Activated T-cell treated with anti-CD3 and anti-CD28 coated beads for 24 hours (primary cell): ENCODE data around the gene ENAH.

Experiments used
- DNase-seq: peaks from one replicate; pipeline ENCODE4 v3.0.0-alpha.2; 2020; ENCODE audit warnings: low read depth

The ENAH gene

DNA sequence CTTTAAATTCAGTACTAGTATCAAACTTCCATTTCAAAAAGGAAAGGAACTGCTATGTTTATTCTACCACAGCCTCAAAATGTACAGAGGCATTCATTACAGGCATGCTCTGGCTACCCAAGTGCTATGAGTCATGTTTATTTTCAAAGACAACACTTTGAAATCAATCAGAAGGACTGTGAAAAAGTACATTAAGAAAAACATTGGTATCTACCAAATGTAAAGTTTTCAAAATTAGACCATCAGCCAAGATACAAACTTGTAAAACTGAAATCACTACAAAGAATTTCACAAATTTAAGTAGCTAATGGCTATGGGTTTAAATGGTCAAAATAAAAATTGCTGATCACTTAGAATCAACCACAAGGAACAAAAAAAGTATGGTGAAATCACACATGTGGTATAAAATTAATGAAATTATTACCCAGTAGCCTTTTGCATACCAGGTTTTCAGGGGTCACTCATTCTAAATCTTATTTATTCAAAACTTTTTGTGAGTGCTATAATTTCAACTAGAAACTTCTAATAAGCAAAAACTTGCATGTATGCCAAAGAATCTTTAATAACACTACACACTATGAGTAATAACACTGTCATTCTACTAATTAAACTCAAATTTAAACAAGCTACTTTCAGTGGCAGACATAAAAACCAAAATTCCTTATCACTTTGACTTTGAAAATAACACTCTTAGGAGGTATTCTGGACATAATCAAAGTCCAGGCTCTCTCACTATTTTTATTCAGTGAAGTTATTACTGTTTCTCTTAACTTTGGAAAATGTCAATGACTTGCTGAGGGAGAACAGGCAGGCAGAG, 49.2 kb downstream of the ENAH start:
- no peak for DNase-seq

DNA sequence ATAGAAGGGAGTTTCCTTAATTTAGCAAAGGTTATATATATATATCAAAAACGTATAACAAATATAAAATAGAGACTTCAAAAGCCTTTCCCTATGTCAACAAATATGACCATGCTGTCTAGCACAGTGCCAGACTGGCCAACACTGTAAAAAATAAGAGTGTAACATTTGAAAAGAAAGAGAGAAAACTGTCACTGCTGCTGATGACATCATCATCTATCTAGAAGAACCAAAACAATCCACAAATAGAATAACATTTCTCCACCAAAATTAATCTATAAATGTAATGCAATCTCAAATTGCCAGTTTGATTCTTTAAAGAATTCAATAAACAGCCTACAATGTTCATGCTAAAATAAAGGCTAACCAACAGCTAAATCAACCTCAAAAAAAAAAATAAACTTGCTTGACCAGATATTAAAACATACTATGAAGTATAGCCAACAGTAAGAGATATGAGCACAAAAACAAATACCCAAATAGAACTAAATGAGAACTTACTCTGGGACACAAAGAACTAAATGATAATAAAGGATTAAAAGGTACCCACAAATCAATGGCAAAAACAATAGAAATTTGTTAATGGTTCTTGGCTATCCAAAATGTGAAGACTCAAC, 50.2 kb downstream of the ENAH start:
- DNase-seq = no peak

DNA sequence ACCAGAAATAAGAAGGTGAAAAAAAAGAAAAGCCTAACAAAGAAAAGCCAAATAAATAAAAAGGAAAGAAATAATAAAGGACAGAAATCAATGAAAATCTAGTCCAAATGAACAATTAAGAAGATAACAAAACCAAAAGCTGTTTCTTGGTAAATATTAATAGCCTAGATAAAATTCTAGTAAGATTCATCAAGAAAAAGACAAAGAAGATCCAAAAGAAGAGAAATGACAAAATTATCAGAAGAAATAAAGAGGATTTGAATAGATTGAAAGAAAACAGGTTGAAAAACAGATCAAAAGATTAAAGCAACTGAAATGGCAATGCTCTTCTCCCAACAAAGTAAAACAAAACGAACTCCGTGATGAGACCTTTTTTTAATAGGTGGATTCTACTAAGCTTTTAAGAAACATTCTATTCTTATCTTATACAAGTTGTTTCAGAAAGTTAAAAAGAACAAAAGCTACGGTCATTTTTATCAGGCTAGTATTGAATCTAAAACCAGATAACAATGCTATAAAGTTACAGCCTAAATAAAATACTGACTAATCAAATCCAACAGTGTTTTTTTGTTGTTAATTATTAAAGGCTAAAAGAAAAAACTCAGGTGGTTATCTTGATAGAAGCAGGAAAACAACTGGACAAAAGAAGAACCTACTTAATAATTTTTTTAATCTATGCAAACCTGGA, 50.9 kb downstream of the ENAH start:
- no peak for DNase-seq

DNA sequence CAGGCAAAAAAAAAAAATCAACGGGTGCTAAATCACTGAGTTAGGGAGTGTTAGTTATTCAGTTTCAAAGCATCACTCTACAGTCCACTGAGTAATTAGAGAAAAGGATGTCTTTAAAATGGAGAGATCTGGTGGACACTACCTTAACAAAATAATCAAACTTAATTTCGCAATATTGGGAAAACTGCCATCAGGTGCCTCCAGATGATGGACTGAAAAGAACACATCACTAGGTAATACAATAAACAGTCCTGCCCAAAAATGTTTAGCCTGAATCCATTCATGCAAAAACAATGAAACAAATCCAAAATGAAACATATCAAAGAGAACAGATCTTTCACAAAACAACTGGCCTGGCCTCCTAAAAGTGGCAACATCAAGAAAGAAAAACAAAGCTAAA, 54.1 kb downstream of the ENAH start:
- DNase-seq = no peak

DNA sequence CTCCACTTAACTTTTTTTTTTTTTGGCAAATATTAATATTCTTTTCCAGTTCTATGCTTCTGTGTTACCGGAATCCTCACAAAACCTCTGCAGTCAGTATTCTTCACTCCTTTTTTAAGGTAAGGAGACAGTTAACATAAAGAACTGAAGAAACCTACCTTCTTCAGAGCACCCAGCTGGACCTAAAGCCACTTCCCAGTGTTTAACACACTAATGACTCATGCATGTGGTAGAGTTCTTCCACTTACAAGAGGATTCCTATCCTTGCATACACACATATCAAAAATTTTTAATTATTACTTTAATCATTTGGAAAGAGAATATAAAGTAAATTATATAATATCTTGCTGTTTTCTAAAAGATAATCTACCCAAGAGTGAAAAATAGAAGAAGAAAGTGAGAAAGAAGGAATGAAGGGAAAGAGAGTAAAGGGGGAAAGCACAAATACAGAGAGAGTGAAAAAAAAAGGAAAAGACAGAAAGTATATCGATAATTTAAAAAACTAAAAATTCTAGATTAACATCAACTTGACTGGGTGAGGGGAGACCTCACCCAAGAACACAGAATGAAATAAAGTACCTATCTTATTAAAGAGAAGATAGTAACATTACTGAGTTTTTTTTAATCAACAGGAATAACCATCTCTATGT, 54.9 kb downstream of the ENAH start:
- DNase-seq = no peak

DNA sequence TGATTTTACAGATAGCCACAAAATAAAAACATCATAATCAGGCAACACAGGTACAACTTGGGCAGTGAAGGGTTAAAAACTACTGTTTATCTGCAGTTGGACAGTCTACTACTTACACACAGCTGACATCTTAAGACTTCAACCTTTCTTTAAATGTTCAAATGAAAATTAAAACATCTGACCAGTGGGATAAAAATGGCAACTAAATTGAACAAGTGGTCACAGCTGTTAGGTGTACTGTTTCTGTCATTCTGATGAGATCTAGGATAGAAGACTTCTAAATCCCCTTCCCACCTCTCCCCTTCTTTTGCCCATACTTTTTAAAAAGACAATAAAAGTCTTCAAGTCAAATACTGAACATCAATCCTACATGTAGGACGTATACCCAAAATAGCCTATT, 56.2 kb downstream of the ENAH start:
- no peak for DNase-seq

DNA sequence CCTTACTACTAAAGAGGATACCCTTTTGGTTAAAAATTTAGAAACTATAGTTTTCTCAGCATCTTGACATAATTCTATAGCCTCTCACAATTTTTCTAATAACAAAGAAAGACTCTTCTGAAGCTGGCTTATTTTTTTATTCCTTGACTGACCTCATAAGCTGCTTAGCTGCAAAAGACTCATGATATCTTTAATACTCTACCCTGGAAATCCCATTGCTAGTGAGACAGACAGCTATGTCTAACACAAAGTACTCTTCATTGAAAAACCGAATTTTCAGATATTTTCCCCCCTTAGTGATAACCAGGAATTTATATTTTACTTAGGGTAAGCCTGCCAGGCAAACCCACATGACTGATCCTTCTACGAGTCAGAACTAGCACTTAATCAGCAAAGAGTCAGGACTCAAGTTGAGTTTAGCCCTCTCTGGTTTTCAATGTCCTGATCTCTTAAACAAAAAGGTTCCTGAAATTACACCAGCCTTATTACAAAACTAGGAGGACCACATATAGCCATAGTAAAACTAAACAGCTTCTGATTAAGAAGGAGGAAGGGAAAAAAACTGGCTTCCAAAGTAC, 56.9 kb downstream of the ENAH start:
- no peak for DNase-seq

DNA sequence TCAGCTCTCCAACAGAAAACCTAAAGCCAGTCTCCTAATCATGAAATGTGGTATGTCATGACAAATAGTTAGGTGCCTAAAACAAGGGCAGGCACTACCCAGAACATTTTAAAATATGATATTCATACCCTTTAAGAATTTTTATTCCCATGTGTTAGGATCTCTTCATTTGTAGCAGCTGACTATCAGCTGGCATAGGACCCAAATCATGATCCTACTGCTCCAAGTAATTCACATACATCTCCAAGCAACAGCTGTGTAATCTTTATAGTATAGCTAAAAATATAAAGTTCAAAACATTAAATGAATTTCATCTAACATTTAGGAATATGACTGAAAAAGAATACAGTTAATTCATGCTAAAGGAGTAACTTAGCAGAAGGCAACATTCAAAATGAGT, 57.5 kb downstream of the ENAH start:
- DNase-seq = no peak

DNA sequence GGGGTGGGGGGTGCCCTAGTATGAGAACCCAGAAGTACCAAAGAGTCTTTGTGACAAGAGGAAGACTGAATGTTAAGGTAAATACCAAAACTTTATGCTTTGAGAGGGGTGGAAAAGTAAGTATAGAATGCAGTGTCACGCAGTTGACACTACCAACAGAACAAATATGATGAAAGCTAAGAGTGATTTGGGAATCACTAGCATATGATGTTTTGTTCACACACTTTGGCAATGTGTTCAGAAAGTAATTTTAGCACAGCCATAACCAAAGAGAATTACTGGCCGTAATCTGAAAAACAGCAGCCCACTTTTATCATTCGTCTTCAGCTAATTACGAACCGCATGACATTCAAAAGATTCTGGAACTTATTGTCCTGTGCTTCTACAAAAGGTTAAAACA, 59.5 kb downstream of the ENAH start:
- DNase-seq = no peak

DNA sequence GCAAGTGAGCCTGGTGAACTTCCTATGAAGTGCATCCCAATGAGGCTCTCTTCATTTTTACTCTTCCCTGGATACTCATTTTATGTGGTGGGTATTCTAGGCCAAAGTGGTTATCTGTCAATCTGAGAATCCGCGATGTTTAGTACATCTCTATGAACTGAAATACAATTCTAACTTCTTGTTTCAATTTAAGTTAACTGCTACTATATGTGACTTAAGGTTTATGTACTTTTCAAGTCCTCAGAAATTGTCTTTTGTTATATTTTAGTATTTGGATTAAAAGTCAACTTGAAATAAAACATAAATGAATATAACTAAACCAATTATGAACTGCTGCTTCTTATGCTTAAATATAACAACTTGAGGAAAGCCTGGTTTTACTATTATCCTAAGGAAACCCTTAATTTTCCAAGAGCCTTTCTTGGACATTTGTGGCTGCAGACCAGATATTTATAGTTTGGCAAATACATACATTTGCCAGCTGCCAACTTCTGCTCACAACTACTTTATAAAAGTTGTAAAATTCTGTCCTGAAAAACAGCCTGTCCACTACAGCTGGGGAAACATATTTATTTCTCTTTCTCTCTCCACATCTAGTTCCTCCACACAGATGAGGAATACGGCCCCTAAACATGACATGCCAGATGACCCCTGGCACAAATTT, 60.4 kb downstream of the ENAH start:
- DNase-seq = no peak

DNA sequence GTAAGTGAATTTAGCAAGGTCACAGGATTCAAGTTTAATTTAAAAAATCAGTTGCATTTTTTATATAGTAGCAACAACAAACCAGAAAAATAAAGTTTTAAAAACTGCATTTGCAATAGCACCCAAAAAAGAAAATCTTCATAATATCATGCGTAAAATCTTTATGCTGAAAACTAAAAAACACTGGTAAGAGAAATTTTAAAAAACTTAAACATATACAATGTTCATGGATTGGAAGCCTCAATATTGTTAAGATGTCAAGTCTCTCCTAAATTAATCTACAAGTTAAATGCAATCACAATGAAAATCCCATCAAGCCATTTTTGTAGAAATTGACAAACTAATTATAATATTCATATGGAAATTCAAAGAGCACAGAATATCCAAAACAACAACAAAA, 65.6 kb downstream of the ENAH start:
- DNase-seq = no peak

DNA sequence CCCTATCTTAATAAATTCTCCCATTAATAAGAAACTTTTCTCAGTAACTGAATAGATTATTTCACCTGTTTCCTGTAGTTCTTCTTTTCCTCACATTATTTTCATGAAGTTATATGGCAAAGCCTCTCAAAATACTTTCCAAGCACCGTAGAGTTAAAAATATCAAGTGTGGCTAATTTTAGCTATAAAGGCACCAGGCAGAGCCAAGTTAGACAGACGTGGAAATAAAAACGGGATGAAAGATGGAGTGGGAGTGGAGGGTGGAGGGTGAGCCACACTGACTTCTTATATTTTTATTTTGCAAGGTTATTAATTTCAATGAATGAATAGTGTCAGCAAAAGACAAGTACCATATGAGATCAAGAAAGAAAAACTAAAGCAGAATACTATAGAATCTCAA, 71.7 kb downstream of the ENAH start:
- DNase-seq = no peak

DNA sequence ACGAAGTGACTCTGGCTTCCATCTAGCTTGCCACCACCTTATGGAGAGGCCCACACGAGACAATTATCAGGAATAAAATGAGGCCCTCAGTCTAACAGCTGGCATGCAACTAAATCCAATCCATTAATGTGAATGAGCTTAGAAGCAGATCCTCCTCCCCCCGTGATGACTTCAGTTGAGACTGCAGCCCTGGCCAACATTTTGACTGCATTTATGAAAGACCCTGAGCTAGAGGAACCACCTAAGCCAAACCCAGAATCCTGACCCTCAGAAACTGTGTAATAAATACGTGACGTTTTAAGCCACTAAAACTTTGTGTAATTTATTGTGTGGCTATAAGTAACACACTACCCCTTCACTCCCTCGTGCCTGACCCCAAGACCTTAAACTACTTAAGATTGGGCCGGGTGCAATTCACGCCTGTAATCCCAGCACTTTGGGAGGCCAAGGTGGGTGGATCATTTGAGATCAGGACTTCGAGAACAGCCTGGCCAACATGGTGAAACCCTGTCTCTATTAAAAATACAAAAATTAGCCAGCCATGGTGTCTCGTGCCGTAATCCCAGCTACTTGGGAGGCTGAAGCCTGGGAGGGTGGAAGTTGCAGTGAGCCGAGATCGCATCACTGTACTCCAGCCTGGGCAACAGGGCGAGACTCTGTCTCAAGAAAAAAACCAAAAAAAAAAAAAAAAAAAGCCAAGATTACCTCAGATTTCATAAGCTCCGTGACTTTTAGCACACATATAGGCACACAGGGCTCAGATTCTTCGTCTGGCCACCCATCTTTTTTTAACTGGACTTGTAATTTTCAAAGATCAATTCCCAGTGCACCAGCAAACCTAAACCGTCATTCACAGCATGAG, 72.5 kb downstream of the ENAH start:
- no peak for DNase-seq

DNA sequence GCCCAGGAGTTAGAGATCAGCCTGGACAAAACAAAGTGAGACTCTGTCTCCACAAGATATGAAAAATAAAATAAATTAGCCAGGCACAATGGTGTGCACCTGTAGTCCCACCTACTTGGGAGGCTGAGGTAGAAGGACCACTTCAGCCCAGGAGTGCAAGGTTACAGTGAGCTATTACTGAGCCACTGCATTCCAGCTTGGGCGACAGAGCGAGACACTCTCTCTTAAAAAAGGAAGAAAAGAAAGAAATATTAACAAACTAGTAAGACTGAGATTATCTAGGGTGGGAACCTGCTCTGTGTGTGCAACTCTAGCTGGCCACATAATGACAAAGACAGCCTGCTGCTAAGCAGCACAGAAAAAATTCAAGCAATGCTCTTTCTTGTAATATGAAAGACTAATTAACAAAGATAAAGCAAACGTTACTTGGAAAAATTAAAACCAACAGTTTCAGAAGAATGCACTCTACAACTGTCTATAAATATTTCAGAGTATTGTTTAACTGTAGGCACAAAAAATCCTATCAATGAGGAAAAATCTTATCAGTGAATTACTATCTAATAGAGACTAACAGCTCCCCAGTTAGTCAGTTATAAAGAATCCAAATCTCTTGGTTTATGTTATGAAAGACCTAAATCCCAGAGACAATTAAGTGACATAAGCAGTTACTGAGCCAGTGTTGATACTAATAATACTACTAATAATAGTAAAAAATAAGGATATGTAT, 74.5 kb downstream of the ENAH start:
- no peak for DNase-seq

DNA sequence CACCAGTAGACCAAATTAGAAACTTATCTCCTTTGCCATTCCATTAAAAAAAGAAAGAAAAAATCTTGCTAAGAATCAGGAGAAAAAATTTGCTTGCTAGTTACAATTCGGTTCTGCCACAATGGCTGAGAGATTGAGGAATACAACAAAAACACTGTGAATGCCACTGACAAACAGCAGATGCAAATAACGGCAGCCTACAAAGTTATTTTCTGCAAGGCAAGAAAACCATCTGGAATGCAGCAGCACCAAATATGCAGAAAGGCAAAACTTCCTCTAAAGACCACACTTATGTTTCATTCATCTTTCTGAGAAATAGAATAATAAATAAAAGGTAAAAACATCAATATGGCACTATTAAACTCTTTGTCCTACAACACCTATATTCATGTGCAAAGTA, 75.7 kb downstream of the ENAH start:
- no peak for DNase-seq

DNA sequence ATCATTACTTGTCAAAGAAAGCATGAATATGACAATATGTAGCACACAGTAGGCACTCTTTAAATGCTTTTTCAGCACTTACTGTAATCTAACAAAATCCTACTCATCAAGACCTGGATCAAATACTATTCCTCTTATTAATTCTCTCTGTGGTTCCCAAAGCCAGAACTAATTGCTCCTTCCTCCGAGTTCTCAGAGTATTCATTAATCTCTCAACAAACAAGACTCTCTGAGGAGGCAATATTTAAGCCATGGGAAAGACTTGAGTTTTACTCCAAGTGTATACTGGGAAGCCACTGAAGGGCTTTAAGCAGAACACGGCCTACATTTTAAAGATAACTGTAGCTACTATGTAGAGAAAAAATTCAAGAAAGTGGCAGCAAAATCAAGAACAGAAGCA, 79.7 kb downstream of the ENAH start:
- no peak for DNase-seq

DNA sequence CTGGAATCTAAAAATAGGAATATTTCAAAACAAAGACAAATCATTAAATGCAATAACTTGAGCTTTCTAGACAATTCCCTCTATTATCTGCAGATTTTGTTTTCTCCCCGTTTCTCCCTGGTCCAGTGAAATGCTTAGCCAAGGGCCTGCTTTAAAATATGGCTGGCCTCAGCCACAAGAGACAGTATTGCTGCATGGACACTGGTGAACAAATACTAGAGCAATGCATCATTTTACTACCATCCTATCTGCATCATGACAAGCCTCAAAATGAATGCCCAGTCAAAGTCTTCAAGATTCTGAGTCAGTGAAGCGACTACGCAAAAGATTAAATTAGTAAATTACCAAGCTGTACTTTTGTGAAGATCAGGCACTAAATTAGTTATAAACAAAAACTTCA, 80.5 kb downstream of the ENAH start:
- DNase-seq = no peak

DNA sequence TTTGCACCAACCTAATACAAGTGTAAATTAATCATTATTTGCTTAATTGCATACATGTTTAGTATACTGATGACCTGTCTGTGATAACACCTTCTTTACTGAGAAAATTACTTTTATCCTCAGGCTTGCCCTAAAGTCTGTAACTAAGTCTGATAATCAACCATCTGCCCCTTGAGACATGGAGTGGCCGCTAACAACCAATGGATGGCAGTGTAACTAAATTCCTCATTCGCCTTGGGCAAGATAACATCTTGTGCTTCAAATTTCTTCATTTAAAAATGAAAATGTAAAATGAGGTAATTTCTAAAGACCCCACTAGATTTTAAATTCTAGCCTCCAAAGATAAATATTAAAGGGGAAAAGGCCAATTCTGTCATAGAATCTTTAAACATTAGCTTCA, 85.1 kb downstream of the ENAH start:
- no peak for DNase-seq

DNA sequence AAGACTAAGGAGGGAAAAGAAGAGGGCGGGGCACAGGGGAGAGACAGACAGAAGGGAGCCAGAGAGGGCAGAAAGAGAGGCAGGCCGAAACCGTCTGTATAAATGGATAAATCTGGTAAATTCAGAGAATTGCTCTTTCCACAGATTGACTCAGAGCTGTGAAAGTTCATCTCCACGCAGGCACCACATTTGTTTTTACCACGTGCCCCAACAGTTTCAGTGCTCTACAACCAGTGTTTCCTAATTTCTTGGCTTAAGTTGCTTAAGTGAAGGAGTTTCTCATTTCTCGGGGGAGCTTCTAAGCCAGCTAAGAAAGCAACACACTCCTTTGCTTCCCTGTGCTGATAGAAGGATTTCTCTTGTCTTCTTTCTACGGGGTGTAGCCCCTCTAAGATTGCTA, 87.1 kb downstream of the ENAH start:
- no peak for DNase-seq

DNA sequence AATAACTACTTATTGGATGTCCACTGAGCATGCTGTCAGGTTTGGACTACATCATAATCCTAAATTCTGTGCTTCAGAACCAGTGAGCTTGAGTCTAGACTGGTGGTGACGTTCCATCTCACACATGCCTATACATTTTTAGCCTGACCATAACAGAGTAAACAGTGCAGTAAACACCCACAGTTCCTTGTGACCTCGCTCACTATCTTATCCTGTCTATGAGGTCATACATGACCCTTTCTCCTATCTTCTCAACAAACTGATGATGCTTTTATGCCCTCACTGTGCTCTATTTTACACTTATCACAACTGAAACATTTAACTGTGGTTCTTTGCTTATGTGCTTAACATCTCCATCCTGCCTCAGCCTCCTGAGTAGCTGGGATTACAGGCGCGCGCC, 91.2 kb downstream of the ENAH start:
- DNase-seq = no peak
